Caco-2 (cell line): Measurements from ENCODE around the gene NDST1. TPM values are rescaled to one million over a fixed set of nuclear protein-coding genes. Genes with fewer than 3 reads are reported as not detected.
A peak's percentile ranks its signal among the peaks of the same experiment; 100 is the strongest.

Experiments used
- BruUV-seq: library from RNA; stranded (reverse); fragments of 400-500 nt; replicated peaks from 2 replicates; lab custom pipeline; 2021; lab: Mats Ljungman, UMichigan
- CTCF ChIA-PET: fragments of 300-600 bp; sonication (Branson Sonifier 250); formaldehyde crosslinking; loops from one replicate; lab custom pipeline; 2022; ENCODE audit warnings: antibody characterized with exemption; lab: Charles Lee
- POLR2A ChIA-PET: fragments of 300-600 bp; sonication (Branson Sonifier 250); formaldehyde crosslinking; loops from one replicate; lab custom pipeline; 2022; ENCODE audit warnings: antibody characterized with exemption; lab: Charles Lee
- DNase-seq, 2 experiments: peaks; one replicate each; pipeline versions ENCODE4 v3.0.0 to v3.0.0-alpha.2; 2020 to 2022
- H3K27me3 ChIP-seq: replicated peaks from 2 replicates; pipeline ENCODE4 v1.6.0; 2011; ENCODE audit warnings: low read length; ENCODE audit not compliant: control insufficient read depth, insufficient read depth
- H3K36me3 ChIP-seq: 2 replicates; pipeline ENCODE4 v1.5.1; 2011; ENCODE audit warnings: low read length; ENCODE audit not compliant: control insufficient read depth, insufficient read depth
- H3K4me1 ChIP-seq: fragments of 250-450 bp; sonication (Bioruptor Pico); 2 replicates; pipeline ENCODE4 v1.5.1; 2020; ENCODE audit warnings: mild to moderate bottlenecking
- H3K4me3 ChIP-seq: 2 replicates; pipeline ENCODE4 v1.5.1; 2011; ENCODE audit warnings: low read depth, mild to moderate bottlenecking, control low read depth, low read length
- H3K9me3 ChIP-seq: fragments of 250-450 bp; sonication (Bioruptor Pico); 2 replicates; pipeline ENCODE4 v1.5.1; 2020; ENCODE audit warnings: mild to moderate bottlenecking, moderate library complexity
- H3K27ac Mint-ChIP-seq: one replicate; pipeline ENCODE4 v1.8.0; 2022; ENCODE audit warnings: mixed read lengths; ENCODE audit not compliant: unreplicated experiment
- H3K27me3 Mint-ChIP-seq: one replicate; pipeline ENCODE4 v1.8.0; 2022; ENCODE audit warnings: mixed read lengths; ENCODE audit not compliant: insufficient read depth, unreplicated experiment
- H3K36me3 Mint-ChIP-seq: one replicate; pipeline ENCODE4 v1.8.0; 2022; ENCODE audit warnings: mild to moderate bottlenecking, mixed read lengths; ENCODE audit not compliant: insufficient read depth, unreplicated experiment
- H3K4me1 Mint-ChIP-seq: one replicate; pipeline ENCODE4 v1.8.0; 2022; ENCODE audit warnings: low read depth, mixed read lengths; ENCODE audit not compliant: unreplicated experiment
- H3K4me3 Mint-ChIP-seq: one replicate; pipeline ENCODE4 v1.8.0; 2022; ENCODE audit warnings: mild to moderate bottlenecking, moderate library complexity, mixed read lengths; ENCODE audit not compliant: unreplicated experiment
- H3K9me3 Mint-ChIP-seq: one replicate; pipeline ENCODE4 v1.8.0; 2022; ENCODE audit warnings: mixed read lengths; ENCODE audit not compliant: unreplicated experiment
- CTCF ChIP-seq, 2 experiments: fragments of 200-600 bp in 1 of 2; IDR thresholded peaks; 1 replicate in 1 of 2; 2 replicates in 1 of 2; pipeline versions ENCODE4 v1.5.1 to v1.8.0; 2011 to 2022; ENCODE audit warnings: antibody characterized with exemption in 1 of 2, control low read depth in 1 of 2, inconsistent platforms in 1 of 2, low read depth in 1 of 2, low read length in 1 of 2, mild to moderate bottlenecking in 1 of 2, moderate library complexity in 1 of 2; ENCODE audit not compliant: insufficient read depth in 1 of 2, severe bottlenecking in 1 of 2, unreplicated experiment in 1 of 2
- intact Hi-C: fragments of 100-400 bp; cut with micrococcal nuclease; formaldehyde crosslinking; loops from one replicate; pipeline ENCODE4 v1.10.0; 2022; ENCODE audit not compliant: unreplicated experiment
- total RNA-seq: library from RNA; stranded (reverse); gene quantifications from 2 replicates; pipeline ENCODE4 v1.2.3, GENCODE V29; 2022

Gene NDST1
- total RNA-seq, 1 experiment from 2014 or later: 110 TPM

- no peak overlapping the region for H3K4me3 Mint-ChIP-seq
- Histone ChIP-seq H3K4me1 (peaks cover 20% of the 10 kb centered on the region), H3K9me3 (no peaks in the 10 kb centered on the region), H3K27me3 (no peaks in the 10 kb centered on the region), H3K4me3 (no peak overlapping the region), H3K36me3 (peaks cover 6% of the 10 kb centered on the region)
- peaks cover 39% of the 10 kb centered on the region for H3K4me1 Mint-ChIP-seq
- H3K36me3 Mint-ChIP-seq: peaks cover 59% of the 10 kb centered on the region
- H3K9me3 Mint-ChIP-seq: no peaks in the 10 kb centered on the region
- no peak for TF ChIP-seq CTCF (IDR thresholded peaks at IDR 0.05; ENCODE audit: insufficient read depth in 1 of 2, low read depth in 1 of 2, low read length in 1 of 2, severe bottlenecking in 1 of 2, unreplicated experiment in 1 of 2)
- BruUV-seq: no TSS peak
- CTCF ChIA-PET: no interaction called here
- DNase-seq: no peak
- POLR2A ChIA-PET: no interaction called here
- H3K27ac Mint-ChIP-seq: peak overlapping the region; percentile 58
- H3K27me3 Mint-ChIP-seq: no peaks in the 10 kb centered on the region
- intact Hi-C loops: no loop called here
These were observed 19.1 kb downstream of the NDST1 start for GRCh38 chr5:150527038-150527437.

GRCh38 chr5:150527808-150528207, 19.9 kb downstream of the NDST1 start:
- Histone ChIP-seq H3K27me3 (no peaks in the 10 kb centered on the region), H3K9me3 (no peaks in the 10 kb centered on the region), H3K4me3 (no peak overlapping the region), H3K4me1 (peaks cover 12% of the 10 kb centered on the region), H3K36me3 (peaks cover 6% of the 10 kb centered on the region)
- ChIA-PET CTCF (interaction anchor here (0.5 kb wide), 1 partner anchor 69 kb away, joined by 4 read pairs; no protein-coding TSS in a partner anchor), POLR2A (no interaction called here)
- Mint-ChIP-seq H3K27me3 (no peaks in the 10 kb centered on the region), H3K36me3 (peaks cover 59% of the 10 kb centered on the region), H3K4me3 (no peak overlapping the region), H3K27ac (peak overlapping the region; percentile 58), H3K9me3 (no peaks in the 10 kb centered on the region), H3K4me1 (peaks cover 31% of the 10 kb centered on the region)
- TF ChIP-seq CTCF (IDR thresholded peaks at IDR 0.05; ENCODE audit: insufficient read depth in 1 of 2, low read depth in 1 of 2, low read length in 1 of 2, severe bottlenecking in 1 of 2, unreplicated experiment in 1 of 2): no peak
- no peak for DNase-seq
- intact Hi-C loops: no loop called here
- no TSS peak for BruUV-seq

GRCh38 chr5:150528924-150529546, 21.1 kb downstream of the NDST1 start:
- BruUV-seq: no TSS peak
- H3K4me1 ChIP-seq: peaks cover under 1% of the 10 kb centered on the region
- Mint-ChIP-seq H3K27me3 (no peaks in the 10 kb centered on the region), H3K4me1 (peaks cover 21% of the 10 kb centered on the region), H3K27ac (no peak overlapping the region), H3K36me3 (peaks cover 58% of the 10 kb centered on the region), H3K9me3 (no peaks in the 10 kb centered on the region), H3K4me3 (no peak overlapping the region)
- no peak for DNase-seq
- POLR2A ChIA-PET: no interaction called here
- no peaks in the 10 kb centered on the region for H3K9me3 ChIP-seq
- no peak overlapping the region for H3K4me3 ChIP-seq
- peaks cover 5% of the 10 kb centered on the region for H3K36me3 ChIP-seq
- no peaks in the 10 kb centered on the region for H3K27me3 ChIP-seq
- CTCF ChIA-PET: interaction anchor here (0.5 to 0.9 kb wide), 2 partner anchors 13 to 16 kb away, joined by 3 read pairs; no protein-coding TSS in a partner anchor
- no peak for TF ChIP-seq CTCF (IDR thresholded peaks at IDR 0.05; ENCODE audit: insufficient read depth in 1 of 2, low read depth in 1 of 2, low read length in 1 of 2, severe bottlenecking in 1 of 2, unreplicated experiment in 1 of 2)
- intact Hi-C loops: no loop called here
